GM19193 (cell line): Measurements from ENCODE around the gene CFAP20DC.

ENCODE experiments used
- POLR2A ChIP-seq: IDR thresholded peaks from 4 replicates; pipeline ENCODE4 v1.6.1; 2011; ENCODE audit not compliant: insufficient read depth, insufficient read length; ENCODE audit errors: extremely low read depth

Gene CFAP20DC

DNA sequence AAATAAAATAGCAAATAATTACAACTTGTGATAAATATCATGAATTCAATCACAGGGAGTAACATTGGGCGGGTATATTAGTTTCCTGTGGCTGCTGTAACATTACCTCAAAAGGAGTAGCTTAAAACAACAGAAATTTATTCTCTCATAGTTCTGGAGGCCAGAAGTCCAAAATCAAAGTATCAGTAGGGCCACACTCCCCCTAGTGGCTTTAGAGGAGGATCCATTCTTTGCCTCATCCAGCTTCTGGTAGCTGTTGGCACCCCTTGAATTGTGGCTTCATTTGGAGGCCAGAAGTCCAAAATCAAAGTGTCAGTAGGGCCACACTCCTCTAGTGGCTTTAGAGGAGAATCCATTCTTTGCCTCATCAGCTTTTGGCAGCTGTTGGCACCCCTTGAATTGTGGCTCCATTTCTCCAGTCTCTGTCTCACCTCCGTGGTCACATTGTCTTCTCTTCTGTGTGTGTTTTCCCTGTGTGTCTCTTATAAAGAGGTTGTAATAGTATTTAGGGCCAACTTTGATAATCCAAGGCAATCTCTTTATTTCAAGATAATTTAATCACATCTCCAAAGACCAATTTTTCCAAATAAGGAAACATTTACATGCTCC, 3.1 kb upstream of the CFAP20DC start:
- no peak for TF ChIP-seq POLR2A

DNA sequence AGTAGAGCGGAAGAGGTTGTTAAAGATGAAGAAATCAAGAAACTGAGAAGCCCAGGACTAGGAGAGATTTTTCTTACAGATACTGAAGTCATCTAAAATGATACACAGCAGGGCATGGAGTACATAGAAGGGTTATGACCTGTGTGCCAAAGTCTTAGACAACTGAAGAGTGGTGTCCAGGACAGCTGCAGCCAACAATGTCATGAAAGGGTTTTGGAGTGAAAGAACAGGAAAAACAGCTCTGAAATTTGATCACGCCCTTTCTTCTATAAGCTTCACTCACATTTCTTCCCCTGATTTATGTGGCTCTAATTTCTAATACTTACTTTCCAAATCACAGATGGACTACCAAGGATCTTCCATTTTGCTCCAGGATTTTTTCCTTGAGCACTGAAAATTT, 3.0 kb downstream of the CFAP20DC start:
- no peak for TF ChIP-seq POLR2A

DNA sequence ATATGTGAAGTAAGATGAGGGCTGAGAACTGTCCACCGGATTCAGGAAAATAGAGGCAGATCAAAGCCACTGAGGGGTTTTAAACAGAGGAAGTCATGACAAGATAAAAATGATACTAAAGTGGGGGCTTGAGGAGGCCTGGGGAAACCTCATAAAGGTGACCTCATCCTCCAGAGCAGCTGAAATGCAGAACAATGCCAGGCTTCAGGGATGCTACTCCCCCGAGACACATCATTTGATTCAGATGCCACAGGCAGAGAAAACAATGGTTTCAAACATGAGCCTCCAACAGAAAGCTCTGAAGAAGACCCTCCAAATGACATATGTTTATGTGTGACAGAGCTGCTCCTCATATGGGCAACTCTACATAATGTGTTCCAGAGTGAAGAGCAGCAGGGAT, 6.4 kb downstream of the CFAP20DC start:
- TF ChIP-seq POLR2A = no peak

DNA sequence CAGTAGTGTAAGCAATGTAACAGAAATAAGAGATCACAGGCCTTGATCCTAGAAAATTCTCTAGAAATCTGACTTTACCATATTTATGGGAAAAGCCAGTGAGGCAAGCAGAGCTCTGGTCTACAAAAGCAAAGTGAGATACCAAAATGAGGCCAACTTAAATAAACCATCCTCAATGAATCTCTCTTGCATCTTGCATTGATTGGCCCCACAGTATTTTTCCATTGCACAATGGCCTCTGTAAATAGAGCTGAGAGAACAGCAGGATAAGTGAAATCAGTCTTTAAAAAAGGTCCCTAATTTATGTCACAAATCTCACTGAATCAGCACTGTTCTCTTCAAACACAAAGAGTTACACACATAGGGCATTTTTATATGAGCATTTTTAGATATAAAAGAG, 8.9 kb downstream of the CFAP20DC start:
- no peak for TF ChIP-seq POLR2A

DNA sequence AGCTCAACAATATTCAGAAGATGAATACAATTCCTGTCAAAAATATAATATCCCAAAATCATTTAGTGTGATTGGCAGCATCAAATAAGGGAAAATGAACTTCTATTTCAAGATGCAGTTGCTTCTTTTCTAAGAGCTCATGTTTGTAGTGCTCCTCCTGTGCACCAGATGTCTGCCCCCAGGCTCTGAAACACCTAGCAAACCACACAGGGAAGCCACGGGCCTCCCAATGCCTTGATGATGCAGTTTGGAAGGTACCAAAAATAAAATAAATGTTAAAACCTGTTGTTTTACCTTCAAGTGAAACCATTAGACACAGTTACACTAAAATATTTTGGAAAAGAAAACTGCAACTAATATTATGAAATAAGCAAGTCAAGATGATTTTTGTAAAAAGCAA, 22.2 kb downstream of the CFAP20DC start:
- TF ChIP-seq POLR2A = no peak

DNA sequence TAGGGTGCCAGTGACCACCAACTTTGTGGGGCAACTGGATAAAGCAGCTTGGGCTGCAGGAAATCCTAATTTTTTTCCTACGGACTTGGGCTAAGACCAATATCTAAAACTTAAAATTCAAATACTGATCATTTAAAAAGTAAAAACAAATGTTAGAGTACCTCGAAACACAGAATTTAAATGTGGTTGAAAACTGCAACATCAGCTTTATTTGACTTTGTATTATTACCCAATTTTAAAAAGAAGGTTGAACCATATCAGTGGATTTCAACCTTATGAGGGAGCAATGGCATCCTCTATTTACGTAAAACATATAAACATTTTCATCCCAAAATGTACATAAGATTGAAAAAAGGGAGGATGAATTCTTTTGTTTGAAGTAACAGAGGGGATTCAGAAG, 26.2 kb downstream of the CFAP20DC start:
- no peak for TF ChIP-seq POLR2A

DNA sequence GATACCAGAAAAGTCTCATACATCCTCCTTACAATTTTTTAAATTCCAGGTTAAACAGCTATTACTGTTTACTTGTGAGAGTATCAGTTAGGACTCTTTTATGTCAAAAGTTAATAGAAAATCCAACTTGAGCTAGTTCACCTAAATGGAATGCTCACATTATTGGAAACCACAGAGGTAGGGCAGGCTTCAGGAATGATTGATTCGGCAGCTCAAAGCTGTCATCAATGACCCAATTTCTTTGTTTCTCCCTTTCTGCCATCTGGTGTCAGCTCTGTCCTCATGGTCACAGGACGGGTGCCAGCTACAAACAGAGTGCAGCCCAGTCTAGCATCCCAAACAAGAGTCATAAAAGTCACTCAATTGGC, 32.2 kb downstream of the CFAP20DC start:
- TF ChIP-seq POLR2A = no peak

DNA sequence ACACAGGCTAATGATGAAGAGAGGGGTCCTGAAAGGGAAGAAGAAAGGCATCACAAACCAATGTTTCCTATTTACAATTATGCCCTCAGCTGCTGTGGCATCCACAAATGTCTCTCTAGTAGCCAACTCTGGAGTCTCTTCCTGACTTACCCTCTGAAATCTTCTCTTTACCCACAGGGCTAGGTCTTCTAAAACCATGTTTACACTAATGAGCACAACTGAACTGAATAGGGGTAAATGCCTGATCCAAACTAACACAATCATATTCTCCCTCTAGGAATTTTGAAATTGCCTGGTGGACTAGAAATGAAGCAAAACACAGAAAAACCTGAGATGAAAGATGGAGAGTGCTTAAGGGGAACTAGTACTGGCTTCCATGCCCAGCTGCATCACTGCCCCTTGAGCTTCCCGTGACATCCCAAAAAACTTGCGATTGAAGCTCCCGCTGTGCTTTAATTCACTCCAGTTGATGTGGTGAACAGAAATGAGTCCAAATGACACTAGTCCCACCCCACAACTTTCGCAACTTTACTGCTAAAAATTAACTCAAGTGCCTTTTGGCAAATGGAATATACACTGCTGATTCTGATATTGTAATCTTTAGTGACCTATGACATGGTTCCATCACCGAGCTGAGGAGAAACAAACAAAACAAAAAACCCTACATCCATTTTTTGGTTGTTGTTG, 32.8 kb downstream of the CFAP20DC start:
- no peak for TF ChIP-seq POLR2A

GRCh38 chr3:59013611-59014010, 36.2 kb downstream of the CFAP20DC start:
- no peak for TF ChIP-seq POLR2A

GRCh38 chr3:59006634-59007517, 42.9 kb downstream of the CFAP20DC start:
- no peak for TF ChIP-seq POLR2A

GRCh38 chr3:59001675-59002074, 48.1 kb downstream of the CFAP20DC start:
- TF ChIP-seq POLR2A = no peak

DNA sequence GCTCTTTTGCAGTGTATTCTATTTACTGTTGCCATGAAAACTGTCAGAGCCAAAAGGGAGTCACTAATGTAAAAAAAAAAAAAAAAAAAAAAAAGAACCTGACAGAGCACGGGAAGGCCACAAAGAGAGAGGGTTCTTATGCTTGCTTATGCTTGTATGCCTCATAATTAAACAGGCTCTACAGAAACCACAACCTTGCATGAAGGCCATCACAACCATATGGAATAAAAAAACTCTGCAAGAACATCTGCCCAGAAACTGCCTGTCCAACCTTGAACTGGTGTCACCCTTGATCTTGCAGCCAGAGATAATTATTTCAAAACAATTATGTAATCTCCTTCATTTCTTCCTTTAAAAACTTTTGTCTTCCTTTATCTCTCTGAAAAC, 50.1 kb downstream of the CFAP20DC start:
- TF ChIP-seq POLR2A = no peak

DNA sequence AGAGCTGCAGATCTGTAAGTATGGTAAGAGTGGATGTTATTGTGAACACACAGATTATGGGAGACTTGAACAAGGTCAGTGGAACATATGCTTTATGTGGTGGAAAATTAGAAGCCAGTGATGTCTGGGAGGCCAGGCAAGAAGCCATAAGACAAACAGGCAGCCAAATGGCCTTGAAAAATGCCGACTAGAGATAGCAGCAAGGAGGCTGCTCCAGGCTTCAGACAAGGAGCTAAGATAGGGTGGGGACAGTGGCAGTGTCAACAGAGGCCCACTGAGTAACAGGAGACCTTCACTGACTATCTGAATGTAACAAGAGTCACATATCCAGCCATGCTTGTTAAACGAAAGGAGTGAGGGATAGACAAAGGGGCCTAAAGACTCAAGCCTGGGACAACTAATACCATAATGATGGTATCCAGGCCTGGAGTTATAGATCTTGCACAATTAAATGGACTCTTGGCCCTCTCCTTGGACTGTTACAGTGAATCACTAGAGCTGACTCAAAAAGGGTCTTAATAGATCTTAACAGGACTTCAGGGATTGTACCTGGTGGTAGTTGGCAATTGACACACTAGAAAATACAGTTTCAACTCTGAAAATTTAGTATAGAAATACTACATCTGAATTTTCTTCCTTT, 50.6 kb downstream of the CFAP20DC start:
- no peak for TF ChIP-seq POLR2A

GRCh38 chr3:58998476-58999117, 51.2 kb downstream of the CFAP20DC start:
- no peak for TF ChIP-seq POLR2A

DNA sequence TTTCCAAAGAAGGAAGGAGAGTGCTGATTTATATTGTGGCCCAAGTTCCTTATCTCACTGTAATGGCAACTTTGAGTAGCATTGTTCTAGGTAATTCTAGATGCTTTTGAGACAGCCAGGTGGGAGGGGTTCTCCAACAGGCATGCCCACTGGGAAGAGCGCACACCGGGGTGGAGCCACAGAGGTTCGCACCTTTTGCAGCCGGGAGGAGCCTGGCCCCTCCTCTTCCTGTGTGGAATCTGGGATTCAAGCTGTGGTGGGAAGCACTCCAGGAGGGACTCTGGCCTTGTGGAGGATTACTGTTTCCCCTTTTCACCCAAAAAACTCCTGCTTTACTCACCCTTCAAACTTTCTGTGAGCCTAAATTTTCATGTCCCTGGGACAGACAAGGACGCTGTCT, 53.1 kb downstream of the CFAP20DC start:
- no peak for TF ChIP-seq POLR2A
